Ishikawa (cell line): ENCODE data around the gene ECE2.

Experiments used
- CEBPB ChIP-seq: IDR thresholded peaks from 2 replicates; pipeline ENCODE4 v1.6.1; 2012
- CREB1 ChIP-seq: IDR thresholded peaks from 2 replicates; pipeline ENCODE4 v1.6.1; 2012; ENCODE audit warnings: low read depth
- EGR1 ChIP-seq: IDR thresholded peaks from 2 replicates; pipeline ENCODE4 v1.6.1; 2012
- EP300 ChIP-seq: IDR thresholded peaks from 2 replicates; pipeline ENCODE4 v1.6.1; 2012; ENCODE audit warnings: borderline replicate concordance
- FOXM1 ChIP-seq: IDR thresholded peaks from 2 replicates; pipeline ENCODE4 v1.6.1; 2012; ENCODE audit warnings: low read depth, borderline replicate concordance
- MAX ChIP-seq: IDR thresholded peaks from 2 replicates; pipeline ENCODE4 v1.6.1; 2012
- NFIC ChIP-seq: IDR thresholded peaks from 2 replicates; pipeline ENCODE4 v1.6.1; 2012
- RAD21 ChIP-seq: IDR thresholded peaks from 2 replicates; pipeline ENCODE4 v1.6.1; 2012; ENCODE audit warnings: low read depth
- REST ChIP-seq: IDR thresholded peaks from 2 replicates; pipeline ENCODE4 v1.6.1; 2012; ENCODE audit warnings: low read depth, mild to moderate bottlenecking
- TAF1 ChIP-seq: IDR thresholded peaks from 2 replicates; pipeline ENCODE4 v1.6.1; 2012; ENCODE audit warnings: low read depth, mild to moderate bottlenecking
- TCF12 ChIP-seq: IDR thresholded peaks from 2 replicates; pipeline ENCODE4 v1.6.1; 2012; ENCODE audit warnings: low read depth
- TEAD4 ChIP-seq: IDR thresholded peaks from 2 replicates; pipeline ENCODE4 v1.6.1; 2012
- USF1 ChIP-seq: IDR thresholded peaks from 2 replicates; pipeline ENCODE4 v1.6.1; 2012
- YY1 ChIP-seq: IDR thresholded peaks from 2 replicates; pipeline ENCODE4 v1.6.1; 2012; ENCODE audit warnings: low read depth
- ZBTB7A ChIP-seq: IDR thresholded peaks from 2 replicates; pipeline ENCODE4 v1.6.1; 2012; ENCODE audit warnings: low read depth

Gene ECE2

GRCh38 chr3:184236636-184237035 lies 39.2 kb upstream of the ECE2 start:
- TF ChIP-seq YY1 (no peak), RAD21 (no peak), USF1 (no peak), FOXM1 (no peak), EP300 (no peak), ZBTB7A (no peak), TEAD4 (no peak), EGR1 (no peak), REST (no peak), TAF1 (no peak), CEBPB (no peak), TCF12 (no peak), NFIC (no peak), CREB1 (no peak), MAX (no peak)

- TF ChIP-seq EGR1 (no peak), EP300 (no peak), FOXM1 (no peak), CEBPB (no peak), TEAD4 (no peak), TCF12 (no peak), RAD21 (no peak), NFIC (no peak)
Observed at GRCh38 chr3:184237211-184237610, 38.6 kb upstream of the ECE2 start.

- TF ChIP-seq RAD21 = no peak
- TF ChIP-seq MAX = no peak
- no peak for TF ChIP-seq FOXM1
- TF ChIP-seq TEAD4 = no peak
- TF ChIP-seq TAF1 = no peak
- no peak for TF ChIP-seq ZBTB7A
- TF ChIP-seq CEBPB = no peak
- TF ChIP-seq CREB1 = no peak
- no peak for TF ChIP-seq YY1
- no peak for TF ChIP-seq EGR1
- TF ChIP-seq REST = no peak
Observed at GRCh38 chr3:184237807-184238206, 38.0 kb upstream of the ECE2 start.

GRCh38 chr3:184238246-184238818 lies 37.5 kb upstream of the ECE2 start:
- TF ChIP-seq ZBTB7A (no peak), TCF12 (no peak), USF1 (no peak), REST (peak; percentile 42; the same call in 1 of the 2 replicates), MAX (no peak)

- no peak for TF ChIP-seq FOXM1
- no peak for TF ChIP-seq CREB1
- no peak for TF ChIP-seq MAX
- TF ChIP-seq TEAD4 = no peak
- no peak for TF ChIP-seq TCF12
- TF ChIP-seq CEBPB = no peak
- TF ChIP-seq REST = no peak
Observed at GRCh38 chr3:184239221-184239620, 36.6 kb upstream of the ECE2 start.
